Ascending aorta (tissue), 2 donors: ENCODE measurements around the gene TSFM. TPM values are rescaled to one million over a fixed set of nuclear protein-coding genes. Genes with fewer than 3 reads are reported as not detected.

ENCODE experiments used
- DNase-seq, 2 donors: peaks; one replicate each; pipeline ENCODE4 v3.0.0-alpha.2; 2019; ENCODE audit warnings: low spot score in 2 of 2
- H3K27ac ChIP-seq, 2 donors: fragments of 200-600 bp; sonication (generic); one replicate each; pipeline ENCODE4 v1.5.1; 2016 to 2017; ENCODE audit warnings: mild to moderate bottlenecking in 1 of 2
- H3K27me3 ChIP-seq: fragments of 200-600 bp; sonication (generic); one replicate; pipeline ENCODE4 v1.5.1; 2017
- H3K36me3 ChIP-seq, 2 donors: fragments of 200-600 bp; sonication (generic); one replicate each; pipeline ENCODE4 v1.5.1; 2016
- H3K4me1 ChIP-seq, 2 donors: fragments of 200-600 bp; sonication (generic); one replicate each; pipeline ENCODE4 v1.5.1; 2016 to 2017; ENCODE audit warnings: mild to moderate bottlenecking in 1 of 2
- H3K4me3 ChIP-seq, 2 donors: fragments of 200-600 bp; sonication (generic); one replicate each; pipeline ENCODE4 v1.5.1; 2016 to 2017; ENCODE audit warnings: mild to moderate bottlenecking in 1 of 2
- H3K9me3 ChIP-seq, 2 donors: fragments of 200-600 bp; sonication (generic); one replicate each; pipeline ENCODE4 v1.5.1; 2016
- CTCF ChIP-seq, 3 experiments: fragments of 200-600 bp in 2 of 3; fragments of 450-650 bp in 1 of 3; sonication (generic) in 2 of 3; IDR thresholded peaks; one replicate each; pipeline ENCODE4 v1.5.1; 2016 to 2019; ENCODE audit warnings: antibody characterized with exemption in 3 of 3, mild to moderate bottlenecking in 1 of 3, moderate library complexity in 1 of 3
- intact Hi-C: fragments of 100-400 bp; cut with DNase I; formaldehyde crosslinking; loops from one replicate; pipeline ENCODE4 v1.15.1; 2023
- total RNA-seq: library from RNA; depleted of rRNA; stranded (reverse); fragments of >200 nt; gene quantifications from one replicate; pipeline ENCODE4 v1.1.0, GENCODE V29; 2016

TSFM gene
- total RNA-seq, 1 donor from 2014 or later, result 46.8 TPM

GRCh38 chr12:57744777-57745484 lies 37.7 kb upstream of the TSFM start, which contains the start of gene TSPAN31:
Gene TSPAN31 (plus strand): TSS chr12:57745039. CDS start chr12:57745155, 116 bp downstream.
- Histone ChIP-seq H3K9me3 (no peaks in the 10 kb centered on the region), H3K4me3 (peak within 1 kb of the TSS; percentile 77 to 90), H3K36me3 (peaks cover 20 to 31% of the 10 kb centered on the region in 2 donors), H3K27ac (peak within 1 kb of the TSS; percentile 98 to 100), H3K4me1 (peaks cover 0 to 7% of the 10 kb centered on the region in 2 donors), H3K27me3 (no peaks in the 10 kb centered on the region)
- DNase-seq, result peak; percentile 93 to 99
- intact Hi-C loops, result loop anchor here (1.0 to 2.0 kb wide), 3 partner anchors 7 to 52 kb away; partner anchors contain the start of gene CDK4
- TF ChIP-seq CTCF (IDR thresholded peaks at IDR 0.05), result no peak

GRCh38 chr12:57745485-57745881 lies 37.1 kb upstream of the TSFM start:
- Histone ChIP-seq H3K9me3 (no peaks in the 10 kb centered on the region), H3K27me3 (no peaks in the 10 kb centered on the region), H3K4me1 (peaks cover 0 to 7% of the 10 kb centered on the region in 2 donors), H3K36me3 (peaks cover 20 to 35% of the 10 kb centered on the region in 2 donors), H3K27ac (peak overlapping the region; percentile 98 to 100), H3K4me3 (peak overlapping the region; percentile 77 to 90)
- TF ChIP-seq CTCF (IDR thresholded peaks at IDR 0.05), result no peak
- intact Hi-C loops, result loop anchor here (2.0 kb wide), 1 partner anchor 19 kb away; no protein-coding TSS in a partner anchor
- DNase-seq, result no peak

- Histone ChIP-seq H3K36me3 (peaks cover 20 to 37% of the 10 kb centered on the region in 2 donors), H3K4me3 (peak overlapping the region in 1 of 2 donors; percentile 90), H3K27me3 (no peaks in the 10 kb centered on the region), H3K9me3 (no peaks in the 10 kb centered on the region), H3K4me1 (peaks cover 0 to 7% of the 10 kb centered on the region in 2 donors), H3K27ac (peak overlapping the region; percentile 98 to 100)
- TF ChIP-seq CTCF (IDR thresholded peaks at IDR 0.05), result no peak
- intact Hi-C loops, result no loop called here
- DNase-seq, result no peak
These were observed 36.6 kb upstream of the TSFM start for GRCh38 chr12:57746025-57746424.

- intact Hi-C loops, result no loop called here
- peaks cover 20 to 37% of the 10 kb centered on the region in 2 donors for H3K36me3 ChIP-seq
- no peak for DNase-seq
- no peak overlapping the region for H3K27ac ChIP-seq
- no peaks in the 10 kb centered on the region for H3K9me3 ChIP-seq
- no peak for TF ChIP-seq CTCF (IDR thresholded peaks at IDR 0.05)
- no peaks in the 10 kb centered on the region for H3K27me3 ChIP-seq
- H3K4me1 ChIP-seq, result peaks cover 0 to 12% of the 10 kb centered on the region in 2 donors
- H3K4me3 ChIP-seq, result no peak overlapping the region
These were observed 33.5 kb upstream of the TSFM start for GRCh38 chr12:57749061-57749460.

GRCh38 chr12:57750561-57751431 lies 31.8 kb upstream of the TSFM start:
- intact Hi-C loops, result loop anchor here (5.0 kb wide), 1 partner anchor 137 kb away; no protein-coding TSS in a partner anchor
- no peak for DNase-seq
- no peak for TF ChIP-seq CTCF (IDR thresholded peaks at IDR 0.05)
- Histone ChIP-seq H3K36me3 (peaks cover 20 to 37% of the 10 kb centered on the region in 2 donors), H3K27ac (peak overlapping the region; percentile 89), H3K27me3 (no peaks in the 10 kb centered on the region), H3K4me3 (peak overlapping the region; percentile 70 to 77), H3K4me1 (peaks cover under 1 to 13% of the 10 kb centered on the region in 2 donors), H3K9me3 (no peaks in the 10 kb centered on the region)
